ENCODE measurements around the gene LTN1. TPM values are rescaled to one million over a fixed set of nuclear protein-coding genes. Genes with fewer than 3 reads are reported as not detected.

The LTN1 gene
- total and polyA plus RNA-seq, 2 of the 13 experiments (the other 11 are each of a cell fraction or from before 2014, with no cell fraction given): 6.7 to 24.6 TPM

GRCh38 chr21:28992526-28993292 is at the start of gene LTN1 (continued):
- TF ChIP-seq, protein P1, sequence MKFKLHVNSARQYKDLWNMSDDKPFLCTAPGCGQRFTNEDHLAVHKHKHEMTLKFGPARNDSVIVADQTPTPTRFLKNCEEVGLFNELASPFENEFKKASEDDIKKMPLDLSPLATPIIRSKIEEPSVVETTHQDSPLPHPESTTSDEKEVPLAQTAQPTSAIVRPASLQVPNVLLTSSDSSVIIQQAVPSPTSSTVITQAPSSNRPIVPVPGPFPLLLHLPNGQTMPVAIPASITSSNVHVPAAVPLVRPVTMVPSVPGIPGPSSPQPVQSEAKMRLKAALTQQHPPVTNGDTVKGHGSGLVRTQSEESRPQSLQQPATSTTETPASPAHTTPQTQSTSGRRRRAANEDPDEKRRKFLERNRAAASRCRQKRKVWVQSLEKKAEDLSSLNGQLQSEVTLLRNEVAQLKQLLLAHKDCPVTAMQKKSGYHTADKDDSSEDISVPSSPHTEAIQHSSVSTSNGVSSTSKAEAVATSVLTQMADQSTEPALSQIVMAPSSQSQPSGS (CRISPR knock-in tag; IDR thresholded peaks at IDR 0.05): peak; percentile 100
- TF ChIP-seq, protein P2, sequence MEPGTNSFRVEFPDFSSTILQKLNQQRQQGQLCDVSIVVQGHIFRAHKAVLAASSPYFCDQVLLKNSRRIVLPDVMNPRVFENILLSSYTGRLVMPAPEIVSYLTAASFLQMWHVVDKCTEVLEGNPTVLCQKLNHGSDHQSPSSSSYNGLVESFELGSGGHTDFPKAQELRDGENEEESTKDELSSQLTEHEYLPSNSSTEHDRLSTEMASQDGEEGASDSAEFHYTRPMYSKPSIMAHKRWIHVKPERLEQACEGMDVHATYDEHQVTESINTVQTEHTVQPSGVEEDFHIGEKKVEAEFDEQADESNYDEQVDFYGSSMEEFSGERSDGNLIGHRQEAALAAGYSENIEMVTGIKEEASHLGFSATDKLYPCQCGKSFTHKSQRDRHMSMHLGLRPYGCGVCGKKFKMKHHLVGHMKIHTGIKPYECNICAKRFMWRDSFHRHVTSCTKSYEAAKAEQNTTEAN (CRISPR knock-in tag; conservative IDR thresholded peaks at IDR 0.05): no peak
- TF ChIP-seq ZBTB33 (CRISPR knock-in tag; IDR thresholded peaks at IDR 0.05): no peak
- no peak for TF ChIP-seq ZNF335 (CRISPR knock-in tag; IDR thresholded peaks at IDR 0.05)
- peak; percentile 82 for TF ChIP-seq ZNF687 (CRISPR knock-in tag; IDR thresholded peaks at IDR 0.05)
- no peak for TF ChIP-seq ZEB1 (IDR thresholded peaks at IDR 0.05; ENCODE audit: insufficient replicate concordance, low read depth)
- TF ChIP-seq ZNF567 (CRISPR knock-in tag; IDR thresholded peaks at IDR 0.05; ENCODE audit: borderline replicate concordance): no peak
- no peak for TF ChIP-seq HOXA7 (CRISPR knock-in tag; IDR thresholded peaks at IDR 0.05)
- peak; percentile 54; the same call in 1 of the 2 replicates for TF ChIP-seq TIGD3 (CRISPR knock-in tag; IDR thresholded peaks at IDR 0.05; ENCODE audit: borderline replicate concordance)
- TF ChIP-seq DR1 (CRISPR knock-in tag; IDR thresholded peaks at IDR 0.05): 0 out of 2 replicates have a peak, but pooled peaks have one; percentile 34
- no peak for TF ChIP-seq NFE2L2 (IDR thresholded peaks at IDR 0.05; ENCODE audit: low read length)
- no peak for TF ChIP-seq HES4 (CRISPR knock-in tag; IDR thresholded peaks at IDR 0.05; ENCODE audit: borderline replicate concordance)
- TF ChIP-seq THAP7 (CRISPR knock-in tag; IDR thresholded peaks at IDR 0.05): peak; percentile 99
- TF ChIP-seq ZNF556 (CRISPR knock-in tag; IDR thresholded peaks at IDR 0.05; ENCODE audit: borderline replicate concordance): peak; percentile 73; the same call in 1 of the 2 replicates
- TF ChIP-seq SMARCE1 (IDR thresholded peaks at IDR 0.05; ENCODE audit: borderline replicate concordance): no peak
- TF ChIP-seq HOXA3 (CRISPR knock-in tag; IDR thresholded peaks at IDR 0.05): peak; percentile 90

Measured in HepG2 (cell line).